Fibroblast of lung (primary cell): Measurements from ENCODE around the gene SBNO1.

Experiments used
- EZH2 ChIP-seq: IDR thresholded peaks from 2 replicates; pipeline ENCODE4 v1.5.1; 2012; ENCODE audit warnings: low read length, control low read depth, mild to moderate bottlenecking; ENCODE audit errors: missing control alignments
- TF ChIP-seq, protein P1 (sequence below), 2 donors: IDR thresholded peaks in 1 of 2; conservative IDR thresholded peaks in 1 of 2; 1 replicate in 1 of 2; 2 replicates in 1 of 2; pipeline ENCODE4 v1.5.1; 2011 to 2012; ENCODE audit warnings: low read length in 2 of 2, control low read depth in 1 of 2, inconsistent platforms in 1 of 2, low read depth in 1 of 2, mild to moderate bottlenecking in 1 of 2

DNA sequence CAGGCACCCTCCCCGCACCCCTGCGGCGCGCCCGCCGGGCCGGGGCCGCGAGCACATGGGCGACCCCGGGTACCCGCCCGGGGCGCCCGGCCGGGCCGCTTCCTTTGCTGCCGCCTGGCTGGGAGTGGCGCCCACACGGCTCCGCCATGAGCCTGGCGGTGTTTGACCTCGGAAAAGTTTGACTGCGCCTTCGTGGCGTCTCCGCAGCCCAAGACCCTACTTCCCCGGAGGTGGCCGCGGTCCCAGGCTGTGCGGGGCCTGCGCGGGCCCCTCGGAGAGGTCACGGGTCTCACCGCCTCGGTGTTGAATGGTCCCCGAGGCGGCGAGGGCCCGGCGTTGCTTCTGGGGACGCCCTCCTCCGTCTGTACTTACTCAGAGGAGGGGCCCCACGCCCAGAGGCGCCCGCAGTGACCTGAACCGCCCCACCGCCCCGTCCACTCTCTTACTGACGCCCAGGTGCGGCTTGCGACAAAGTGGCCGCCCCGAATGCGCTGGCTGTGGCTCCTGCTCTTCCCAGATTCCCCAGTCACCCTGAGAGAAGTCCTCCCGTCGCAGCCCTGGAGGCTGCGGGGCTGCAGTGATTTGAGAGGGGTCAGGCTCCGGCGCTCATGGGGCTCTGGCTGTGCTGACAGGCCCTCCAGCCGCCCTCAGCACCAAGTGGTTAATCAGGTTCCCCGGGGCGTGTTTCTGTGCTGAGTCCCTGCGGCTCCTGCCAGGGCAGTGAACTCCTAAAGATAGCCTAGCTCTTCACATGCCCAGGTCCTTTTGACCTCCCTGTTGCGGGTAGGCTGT is 25.1 kb upstream of the SBNO1 start:
- TF ChIP-seq, protein P1, sequence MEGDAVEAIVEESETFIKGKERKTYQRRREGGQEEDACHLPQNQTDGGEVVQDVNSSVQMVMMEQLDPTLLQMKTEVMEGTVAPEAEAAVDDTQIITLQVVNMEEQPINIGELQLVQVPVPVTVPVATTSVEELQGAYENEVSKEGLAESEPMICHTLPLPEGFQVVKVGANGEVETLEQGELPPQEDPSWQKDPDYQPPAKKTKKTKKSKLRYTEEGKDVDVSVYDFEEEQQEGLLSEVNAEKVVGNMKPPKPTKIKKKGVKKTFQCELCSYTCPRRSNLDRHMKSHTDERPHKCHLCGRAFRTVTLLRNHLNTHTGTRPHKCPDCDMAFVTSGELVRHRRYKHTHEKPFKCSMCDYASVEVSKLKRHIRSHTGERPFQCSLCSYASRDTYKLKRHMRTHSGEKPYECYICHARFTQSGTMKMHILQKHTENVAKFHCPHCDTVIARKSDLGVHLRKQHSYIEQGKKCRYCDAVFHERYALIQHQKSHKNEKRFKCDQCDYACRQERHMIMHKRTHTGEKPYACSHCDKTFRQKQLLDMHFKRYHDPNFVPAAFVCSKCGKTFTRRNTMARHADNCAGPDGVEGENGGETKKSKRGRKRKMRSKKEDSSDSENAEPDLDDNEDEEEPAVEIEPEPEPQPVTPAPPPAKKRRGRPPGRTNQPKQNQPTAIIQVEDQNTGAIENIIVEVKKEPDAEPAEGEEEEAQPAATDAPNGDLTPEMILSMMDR (conservative IDR thresholded peaks at IDR 0.05 in 1 of 2, IDR thresholded peaks at IDR 0.05 in 1 of 2; ENCODE audit: low read depth in 1 of 2, low read length in 2 of 2), result no peak
- no peak for TF ChIP-seq EZH2
